Spleen (tissue), 11 donors: ENCODE measurements around the gene DEPDC5. TPM values are rescaled to one million over a fixed set of nuclear protein-coding genes. Genes with fewer than 3 reads are reported as not detected.

ENCODE experiments used
- DNase-seq: peaks from one replicate; pipeline ENCODE4 v3.0.0-alpha.2; 2020
- H3K27ac ChIP-seq, 8 donors: fragments of 200-600 bp; sonication (generic) in 7 of 8; 1 replicate in 4 of 8; 2 replicates in 4 of 8; pipeline versions ENCODE4 v1.5.0 to v1.8.0; 2016 to 2021; ENCODE audit warnings: inconsistent platforms in 4 of 8, mild to moderate bottlenecking in 4 of 8, moderate library complexity in 1 of 8
- H3K27me3 ChIP-seq, 7 donors: fragments of 200-600 bp; sonication (generic) in 6 of 7; replicated peaks in 1 of 7; 1 replicate in 4 of 7; 2 replicates in 3 of 7; pipeline versions ENCODE4 v1.5.0 to v1.8.0; 2016 to 2021; ENCODE audit warnings: inconsistent platforms in 3 of 7, mild to moderate bottlenecking in 1 of 7
- H3K36me3 ChIP-seq, 6 donors: fragments of 200-600 bp; sonication (generic) in 5 of 6; 1 replicate in 4 of 6; 2 replicates in 2 of 6; pipeline versions ENCODE4 v1.5.0 to v1.8.0; 2016 to 2021; ENCODE audit warnings: inconsistent platforms in 2 of 6
- H3K4me1 ChIP-seq, 6 donors: fragments of 200-600 bp; sonication (generic) in 5 of 6; 1 replicate in 3 of 6; 2 replicates in 3 of 6; pipeline versions ENCODE4 v1.5.0 to v1.8.0; 2016 to 2021; ENCODE audit warnings: inconsistent platforms in 3 of 6
- H3K4me3 ChIP-seq, 8 donors: fragments of 200-600 bp; sonication (generic) in 7 of 8; 1 replicate in 4 of 8; 2 replicates in 4 of 8; pipeline versions ENCODE4 v1.5.0 to v1.8.0; 2016 to 2021; ENCODE audit warnings: inconsistent platforms in 4 of 8, mild to moderate bottlenecking in 4 of 8, moderate library complexity in 2 of 8
- H3K9me3 ChIP-seq, 8 donors: fragments of 200-600 bp; sonication (generic) in 7 of 8; 1 replicate in 4 of 8; 2 replicates in 4 of 8; pipeline versions ENCODE4 v1.5.0 to v1.8.0; 2016 to 2021; ENCODE audit warnings: inconsistent platforms in 4 of 8
- POLR2A ChIP-seq, 3 donors: fragments of 450-650 bp; IDR thresholded peaks; one replicate each; pipeline ENCODE4 v1.5.1; 2017; ENCODE audit warnings: antibody characterized with exemption in 3 of 3, mild to moderate bottlenecking in 1 of 3
- POLR2AphosphoS5 ChIP-seq, 3 donors: sonication (generic); formaldehyde crosslinking; IDR thresholded peaks; one replicate each; pipeline ENCODE4 v1.5.1; 2017; ENCODE audit warnings: antibody characterized with exemption in 3 of 3
- WGBS, 5 donors: extraction: QIAGEN DNeasy Blood & Tissue Kit in 3 of 5; methylation state at CpG; one replicate each; pipeline versions ENCODE4 v1.1.5 to v1.1.7; 2013 to 2018; 5-methylcytosine and 5-hydroxymethylcytosine counted together
- intact Hi-C: fragments of 100-400 bp; cut with DNase I; formaldehyde crosslinking; loops from one replicate; pipeline ENCODE4 v1.15.0; 2023; ENCODE audit warnings: low total_unique reads
- polyA plus RNA-seq, 3 donors: library from polyadenylated mRNA; stranded (reverse); fragments of 200-250 nt; gene quantifications; one replicate each; pipeline ENCODE4 v1.2.1, GENCODE V29; 2013
- total RNA-seq, 7 donors: library from RNA; depleted of rRNA in 3 of 7; stranded (reverse); fragments of >200 nt in 3 of 7; fragmentation: NEBNext Ultra II Directional in 4 of 7; extraction: Animal tissue kit (Norgen Biotek cat#: 25700) in 4 of 7; gene quantifications; one replicate each; pipeline versions ENCODE4 v1.1.0 to v1.2.1, GENCODE V29; 2016 to 2021
- TF ChIP-seq, protein P1 (sequence below), 11 experiments: fragments of 200-600 bp in 7 of 11; fragments of 450-650 bp in 4 of 11; sonication (generic) in 4 of 11; IDR thresholded peaks in 8 of 11; conservative IDR thresholded peaks in 3 of 11; 1 replicate in 7 of 11; 2 replicates in 4 of 11; pipeline versions ENCODE4 v1.4.0 to v1.8.0; 2016 to 2021; ENCODE audit warnings: antibody characterized with exemption in 11 of 11, inconsistent platforms in 4 of 11, mild to moderate bottlenecking in 1 of 11
- donor health status: healthy with polysubstance abuse.
- donor health status: DM: no; HTN: no; CAD: no; lungs with moderate emphysema.
- donor health status: DM: no; HTN: no; CAD: no.
- donor health status: Bipolar disorder and iron deficiency.
- donor health status: healthy.
- donor health status: DM: no; HTN: no; CAD: no.
- donor health status: DM: yes; HTN: yes; CAD: no.

The DEPDC5 gene
- total and polyA plus RNA-seq, 10 donors = 9.6 to 64.6 (median 44.3) TPM

DNA sequence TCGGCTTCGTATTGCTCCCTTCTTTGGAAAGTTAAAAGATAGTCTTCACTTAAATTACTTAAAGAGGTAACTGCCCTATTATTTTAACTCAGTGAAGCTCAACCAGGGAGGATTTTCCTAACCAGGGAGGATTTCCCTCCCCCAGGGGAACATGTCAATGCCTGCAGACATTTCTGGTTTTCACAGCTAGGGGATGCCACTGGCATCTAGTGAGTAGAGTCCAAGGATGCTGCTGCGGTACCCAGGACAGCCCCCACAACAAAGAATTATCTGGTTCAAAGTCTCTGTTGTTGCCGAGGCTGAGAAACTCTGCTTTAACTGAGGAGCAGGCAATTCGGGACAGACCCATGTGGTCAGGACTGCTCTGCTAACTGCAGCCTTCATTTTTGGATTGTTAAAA, 82.2 kb downstream of the DEPDC5 start:
- intact Hi-C loops = no loop called here
- Histone ChIP-seq H3K9me3 (no peaks in the 10 kb centered on the region), H3K36me3 (peaks cover 1 to 100% (median 64%) of the 10 kb centered on the region in 6 donors), H3K4me3 (no peak overlapping the region), H3K4me1 (no peaks in the 10 kb centered on the region), H3K27me3 (no peaks in the 10 kb centered on the region), H3K27ac (no peak overlapping the region)
- no peak for DNase-seq
- WGBS, 5 donors = 88 to 94% (median 91%) methylated on average over 5 of the region's 5 CpGs
- TF ChIP-seq POLR2A (IDR thresholded peaks at IDR 0.05) (no peak), POLR2AphosphoS5 (IDR thresholded peaks at IDR 0.05) (no peak)
- TF ChIP-seq, protein P1, sequence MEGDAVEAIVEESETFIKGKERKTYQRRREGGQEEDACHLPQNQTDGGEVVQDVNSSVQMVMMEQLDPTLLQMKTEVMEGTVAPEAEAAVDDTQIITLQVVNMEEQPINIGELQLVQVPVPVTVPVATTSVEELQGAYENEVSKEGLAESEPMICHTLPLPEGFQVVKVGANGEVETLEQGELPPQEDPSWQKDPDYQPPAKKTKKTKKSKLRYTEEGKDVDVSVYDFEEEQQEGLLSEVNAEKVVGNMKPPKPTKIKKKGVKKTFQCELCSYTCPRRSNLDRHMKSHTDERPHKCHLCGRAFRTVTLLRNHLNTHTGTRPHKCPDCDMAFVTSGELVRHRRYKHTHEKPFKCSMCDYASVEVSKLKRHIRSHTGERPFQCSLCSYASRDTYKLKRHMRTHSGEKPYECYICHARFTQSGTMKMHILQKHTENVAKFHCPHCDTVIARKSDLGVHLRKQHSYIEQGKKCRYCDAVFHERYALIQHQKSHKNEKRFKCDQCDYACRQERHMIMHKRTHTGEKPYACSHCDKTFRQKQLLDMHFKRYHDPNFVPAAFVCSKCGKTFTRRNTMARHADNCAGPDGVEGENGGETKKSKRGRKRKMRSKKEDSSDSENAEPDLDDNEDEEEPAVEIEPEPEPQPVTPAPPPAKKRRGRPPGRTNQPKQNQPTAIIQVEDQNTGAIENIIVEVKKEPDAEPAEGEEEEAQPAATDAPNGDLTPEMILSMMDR (IDR thresholded peaks at IDR 0.05 in 8 of 11, conservative IDR thresholded peaks at IDR 0.05 in 3 of 11) = no peak

DNA sequence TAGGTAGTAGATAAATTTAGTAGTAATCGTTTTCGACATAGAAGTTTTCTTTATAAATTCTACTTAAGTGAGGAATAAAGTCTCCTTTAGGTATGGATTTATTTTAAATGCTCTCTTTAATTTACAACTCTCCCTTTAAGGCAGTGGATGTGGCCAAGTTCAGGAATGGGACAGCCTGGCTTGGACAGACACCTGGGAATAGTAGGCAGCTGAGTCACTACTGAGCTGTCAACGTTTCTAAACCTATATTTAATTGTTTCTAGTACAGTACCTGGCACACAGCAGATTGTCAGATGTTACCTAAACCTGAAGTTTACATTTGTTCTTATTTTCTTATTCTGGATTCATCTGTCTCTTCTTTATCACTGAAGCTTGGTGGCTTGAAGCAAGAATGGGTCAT, 85.1 kb downstream of the DEPDC5 start:
- Histone ChIP-seq H3K27ac (no peak overlapping the region), H3K9me3 (no peaks in the 10 kb centered on the region), H3K4me1 (no peaks in the 10 kb centered on the region), H3K4me3 (no peak overlapping the region), H3K27me3 (no peaks in the 10 kb centered on the region), H3K36me3 (peaks cover 3 to 100% (median 76%) of the 10 kb centered on the region in 6 donors)
- 83 to 94% (median 90%) methylated on average over 3 of the region's 3 CpGs for WGBS, 5 donors
- DNase-seq = no peak
- TF ChIP-seq POLR2A (IDR thresholded peaks at IDR 0.05) (no peak), POLR2AphosphoS5 (IDR thresholded peaks at IDR 0.05) (no peak)
- TF ChIP-seq, protein P1 (IDR thresholded peaks at IDR 0.05 in 8 of 11, conservative IDR thresholded peaks at IDR 0.05 in 3 of 11) = no peak
- intact Hi-C loops = no loop called here

DNA sequence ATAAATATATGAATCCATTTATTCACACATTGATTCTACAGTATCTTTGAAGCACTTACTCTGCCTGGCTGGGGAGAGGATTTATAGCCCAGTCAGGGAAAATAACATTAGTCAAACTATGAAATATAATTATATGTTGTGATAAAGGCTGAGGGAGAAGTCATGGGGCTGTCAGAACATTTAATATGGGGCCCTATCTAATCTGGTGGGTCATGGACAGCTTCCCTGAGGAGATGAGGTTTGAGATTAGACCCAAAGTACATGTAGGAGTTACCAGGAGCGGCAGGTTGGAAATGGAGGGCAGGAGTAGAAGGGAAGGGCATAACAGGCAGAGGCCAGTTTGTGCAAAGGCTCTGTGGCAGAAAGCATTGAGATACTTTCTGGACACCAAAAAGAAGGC, 86.2 kb downstream of the DEPDC5 start:
- 88 to 100% (median 94%) methylated on average over 1 of the region's 1 CpG for WGBS, 5 donors
- Histone ChIP-seq H3K9me3 (no peaks in the 10 kb centered on the region), H3K4me1 (no peaks in the 10 kb centered on the region), H3K27ac (no peak overlapping the region), H3K4me3 (no peak overlapping the region), H3K27me3 (no peaks in the 10 kb centered on the region), H3K36me3 (peaks cover 3 to 100% (median 82%) of the 10 kb centered on the region in 6 donors)
- no peak for TF ChIP-seq POLR2AphosphoS5 (IDR thresholded peaks at IDR 0.05)
- TF ChIP-seq, protein P1 (IDR thresholded peaks at IDR 0.05 in 8 of 11, conservative IDR thresholded peaks at IDR 0.05 in 3 of 11) = no peak
- TF ChIP-seq POLR2A (IDR thresholded peaks at IDR 0.05) = no peak
- DNase-seq = no peak
- intact Hi-C loops = no loop called here

DNA sequence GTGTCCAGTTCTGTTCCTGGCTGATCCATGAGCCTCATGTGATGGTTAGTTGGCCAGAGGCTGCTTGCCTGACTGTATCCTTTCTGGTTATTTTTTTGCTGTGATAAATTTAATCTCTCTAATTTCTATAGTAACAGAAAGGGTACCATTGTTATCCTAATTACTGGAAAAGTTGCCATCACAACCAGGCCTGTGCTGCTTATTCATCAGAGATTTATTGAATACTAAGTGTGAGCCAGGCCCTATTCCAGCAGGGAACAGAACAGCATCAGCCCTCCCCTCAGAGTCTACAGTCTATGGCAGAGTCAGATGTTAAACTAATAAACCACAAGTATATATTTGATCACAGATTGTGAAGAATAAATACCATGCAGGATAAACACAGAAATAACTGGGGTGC, 86.8 kb downstream of the DEPDC5 start:
- TF ChIP-seq POLR2A (IDR thresholded peaks at IDR 0.05) = no peak
- TF ChIP-seq POLR2AphosphoS5 (IDR thresholded peaks at IDR 0.05) = no peak
- TF ChIP-seq, protein P1 (IDR thresholded peaks at IDR 0.05 in 8 of 11, conservative IDR thresholded peaks at IDR 0.05 in 3 of 11) = no peak
- peaks cover 3 to 100% (median 85%) of the 10 kb centered on the region in 6 donors for H3K36me3 ChIP-seq
- H3K27ac ChIP-seq = no peak overlapping the region

More for the DNA sequence above, 86.8 kb downstream of the DEPDC5 start:
- intact Hi-C loops = no loop called here
- H3K27me3 ChIP-seq = no peaks in the 10 kb centered on the region
- DNase-seq = no peak
- no peak overlapping the region for H3K4me3 ChIP-seq
- H3K4me1 ChIP-seq = no peaks in the 10 kb centered on the region
- no peaks in the 10 kb centered on the region for H3K9me3 ChIP-seq
